GM12874 (cell line): Measurements from ENCODE around the gene LIMK2.

Source experiments
- TF ChIP-seq, protein P1 (sequence below): IDR thresholded peaks from 2 replicates; pipeline ENCODE4 v1.5.1; 2011; ENCODE audit warnings: low read depth, mild to moderate bottlenecking, control low read depth, low read length, moderate library complexity; ENCODE audit not compliant: insufficient read depth

LIMK2 gene

DNA sequence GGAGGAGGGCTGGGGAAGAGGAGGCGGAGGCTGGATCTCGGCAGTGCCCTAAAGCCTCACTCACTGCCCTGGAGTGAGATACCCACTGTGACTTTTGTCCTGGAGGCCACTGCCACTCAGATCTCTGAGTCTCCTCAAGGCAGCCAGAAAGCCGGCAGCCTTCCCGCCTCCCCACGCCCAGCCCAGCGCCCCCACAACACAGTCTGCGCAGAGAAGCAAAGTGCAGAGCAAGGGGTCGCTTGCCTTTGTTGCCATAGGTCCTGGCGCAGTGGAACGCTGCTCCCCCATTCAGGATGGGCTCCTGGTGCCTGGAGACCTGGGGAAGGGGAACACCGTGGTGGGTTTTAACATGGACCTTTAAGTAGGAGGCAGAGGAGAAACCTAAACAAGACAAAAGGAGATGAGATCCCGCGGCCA lies 116.5 kb downstream of the LIMK2 start:
- TF ChIP-seq, protein P1, sequence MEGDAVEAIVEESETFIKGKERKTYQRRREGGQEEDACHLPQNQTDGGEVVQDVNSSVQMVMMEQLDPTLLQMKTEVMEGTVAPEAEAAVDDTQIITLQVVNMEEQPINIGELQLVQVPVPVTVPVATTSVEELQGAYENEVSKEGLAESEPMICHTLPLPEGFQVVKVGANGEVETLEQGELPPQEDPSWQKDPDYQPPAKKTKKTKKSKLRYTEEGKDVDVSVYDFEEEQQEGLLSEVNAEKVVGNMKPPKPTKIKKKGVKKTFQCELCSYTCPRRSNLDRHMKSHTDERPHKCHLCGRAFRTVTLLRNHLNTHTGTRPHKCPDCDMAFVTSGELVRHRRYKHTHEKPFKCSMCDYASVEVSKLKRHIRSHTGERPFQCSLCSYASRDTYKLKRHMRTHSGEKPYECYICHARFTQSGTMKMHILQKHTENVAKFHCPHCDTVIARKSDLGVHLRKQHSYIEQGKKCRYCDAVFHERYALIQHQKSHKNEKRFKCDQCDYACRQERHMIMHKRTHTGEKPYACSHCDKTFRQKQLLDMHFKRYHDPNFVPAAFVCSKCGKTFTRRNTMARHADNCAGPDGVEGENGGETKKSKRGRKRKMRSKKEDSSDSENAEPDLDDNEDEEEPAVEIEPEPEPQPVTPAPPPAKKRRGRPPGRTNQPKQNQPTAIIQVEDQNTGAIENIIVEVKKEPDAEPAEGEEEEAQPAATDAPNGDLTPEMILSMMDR, result no peak

DNA sequence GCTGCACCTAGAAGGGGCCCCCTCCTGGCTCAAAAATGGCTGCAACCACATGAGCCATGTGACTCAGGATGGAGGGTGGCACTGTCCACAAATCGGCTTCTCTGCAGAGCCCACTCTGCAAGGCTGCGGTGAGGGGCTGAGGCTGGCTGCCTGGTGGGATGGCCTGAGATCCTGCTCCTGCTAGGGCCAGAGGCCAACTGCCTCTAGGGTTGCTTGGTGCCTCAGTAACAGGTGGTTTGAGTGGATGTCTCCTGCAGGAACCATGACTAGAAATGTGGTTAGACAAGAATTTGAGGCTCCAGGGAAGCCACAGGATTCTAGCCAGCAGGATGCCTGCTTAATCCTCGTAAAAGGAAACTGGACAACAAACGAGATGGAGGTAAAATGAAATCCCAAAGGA lies 116.9 kb downstream of the LIMK2 start:
- TF ChIP-seq, protein P1, result no peak
